Measurements from ENCODE around the gene HMBS. TPM values are rescaled to one million over a fixed set of nuclear protein-coding genes. Genes with fewer than 3 reads are reported as not detected.

HMBS gene
- total RNA-seq, 1 experiment from 2014 or later: 9.3 TPM

DNA sequence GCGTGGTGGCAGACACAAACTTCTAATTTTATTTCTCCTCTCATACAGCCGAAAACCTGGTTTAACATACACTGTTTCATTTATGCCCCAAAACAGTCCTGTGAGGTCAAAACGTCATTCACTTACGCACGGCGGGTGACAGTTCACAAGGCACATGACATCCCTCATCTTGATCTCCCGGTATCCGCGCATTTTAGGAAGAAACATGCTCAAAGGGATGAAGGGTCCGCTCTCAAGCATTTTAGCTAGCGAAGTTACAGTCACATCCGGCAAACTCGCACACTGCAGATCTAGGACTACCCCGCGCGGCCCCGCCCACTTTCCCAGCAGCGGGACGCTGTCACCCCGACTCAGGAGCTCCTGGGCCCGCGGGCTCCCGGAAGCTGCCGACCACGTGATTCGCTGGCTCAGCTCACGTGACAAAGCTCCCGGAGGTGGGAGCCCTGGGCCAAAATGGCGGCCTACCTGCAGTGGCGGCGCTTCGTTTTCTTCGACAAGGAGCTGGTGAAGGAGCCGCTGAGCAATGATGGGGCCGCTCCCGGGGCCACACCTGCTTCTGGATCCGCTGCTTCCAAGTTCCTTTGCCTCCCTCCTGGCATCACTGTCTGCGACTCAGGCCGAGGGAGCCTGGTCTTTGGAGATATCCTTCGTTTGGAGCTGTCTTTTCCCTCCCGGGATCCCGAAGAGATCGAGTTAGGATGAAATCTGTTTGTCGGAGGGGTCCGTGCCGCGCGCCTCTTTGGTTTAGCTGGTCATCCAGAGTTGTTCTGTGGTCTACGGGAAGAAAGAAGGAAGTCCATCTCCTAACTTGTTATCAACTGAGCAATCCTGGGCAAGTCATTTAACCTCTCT, 17.1 kb upstream of the HMBS start, which contains the start of gene VPS11:
Gene VPS11 (plus strand): TSS at position 448 of the 852 bp plus-strand sequence. CDS start 6 bp downstream, at position 454.
- peak within 1 kb of the TSS; percentile 92 for H3K9ac ChIP-seq (ENCODE audit: low read length)
- H3K27ac ChIP-seq (ENCODE audit: low read length): peak within 1 kb of the TSS; percentile 43
- H3K27me3 ChIP-seq (ENCODE audit: low read length): no peaks in the 10 kb centered on the region
- H3F3A ChIP-seq (ENCODE audit: low read length, unreplicated experiment): no peaks in the 10 kb centered on the region
- peak; percentile 99 for DNase-seq
- H3K36me3 ChIP-seq (ENCODE audit: low read depth, low read length): peaks cover 13% of the 10 kb centered on the region; the same call in 1 of the 2 replicates
- peak within 1 kb of the TSS; percentile 75 for H3K4me2 ChIP-seq (ENCODE audit: low read length)
- POLR2A ChIA-PET (ENCODE audit: unreplicated experiment): interaction anchor here (0.6 to 1.6 kb wide), 11 partner anchors 9 to 974 kb away, joined by 3 to 34 read pairs (median 5); partner anchors contain the start of genes CBL, DPAGT1, HMBS and RPS25
- H3K9me2 ChIP-seq (replicated peaks; ENCODE audit: low read length): no peaks in the 10 kb centered on the region
- peaks cover 14% of the 10 kb centered on the region; the same call in 1 of the 2 replicates for H3K4me1 ChIP-seq (ENCODE audit: insufficient read depth, low read length)
- CTCF ChIA-PET: interaction anchor here (0.5 to 1.1 kb wide), 5 partner anchors 12 to 372 kb away, joined by 3 read pairs; no protein-coding TSS in a partner anchor
- intact Hi-C loops (cut with micrococcal nuclease): loop anchor here (1.0 to 2.0 kb wide), 2 partner anchors 10 to 35 kb away; partner anchors contain the start of gene HYOU1
- H3K4me3 ChIP-seq (ENCODE audit: low read length): peak within 1 kb of the TSS; percentile 87
- H3K79me2 ChIP-seq (ENCODE audit: low read length): peaks cover 47% of the 10 kb centered on the region
- peak; percentile 98 for ATAC-seq
- H4K20me1 ChIP-seq (ENCODE audit: low read length): no peaks in the 10 kb centered on the region
- no peak for TF ChIP-seq EZH2phosphoT487 (IDR thresholded peaks at IDR 0.05; ENCODE audit: borderline replicate concordance, low read length)
- TF ChIP-seq, protein P1, sequence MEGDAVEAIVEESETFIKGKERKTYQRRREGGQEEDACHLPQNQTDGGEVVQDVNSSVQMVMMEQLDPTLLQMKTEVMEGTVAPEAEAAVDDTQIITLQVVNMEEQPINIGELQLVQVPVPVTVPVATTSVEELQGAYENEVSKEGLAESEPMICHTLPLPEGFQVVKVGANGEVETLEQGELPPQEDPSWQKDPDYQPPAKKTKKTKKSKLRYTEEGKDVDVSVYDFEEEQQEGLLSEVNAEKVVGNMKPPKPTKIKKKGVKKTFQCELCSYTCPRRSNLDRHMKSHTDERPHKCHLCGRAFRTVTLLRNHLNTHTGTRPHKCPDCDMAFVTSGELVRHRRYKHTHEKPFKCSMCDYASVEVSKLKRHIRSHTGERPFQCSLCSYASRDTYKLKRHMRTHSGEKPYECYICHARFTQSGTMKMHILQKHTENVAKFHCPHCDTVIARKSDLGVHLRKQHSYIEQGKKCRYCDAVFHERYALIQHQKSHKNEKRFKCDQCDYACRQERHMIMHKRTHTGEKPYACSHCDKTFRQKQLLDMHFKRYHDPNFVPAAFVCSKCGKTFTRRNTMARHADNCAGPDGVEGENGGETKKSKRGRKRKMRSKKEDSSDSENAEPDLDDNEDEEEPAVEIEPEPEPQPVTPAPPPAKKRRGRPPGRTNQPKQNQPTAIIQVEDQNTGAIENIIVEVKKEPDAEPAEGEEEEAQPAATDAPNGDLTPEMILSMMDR (conservative IDR thresholded peaks at IDR 0.05; ENCODE audit: low read depth, low read length): no peak
- no peak for TF ChIP-seq EZH2 (IDR thresholded peaks at IDR 0.05; ENCODE audit: low read length, unreplicated experiment)
- H3K9me3 ChIP-seq (ENCODE audit: low read length): no peaks in the 10 kb centered on the region
- peak within 1 kb of the TSS; percentile 75 for H2AFZ ChIP-seq (ENCODE audit: low read length)
- TSS peak; percentile 82 for BruUV-seq (replicated peaks)

DNA sequence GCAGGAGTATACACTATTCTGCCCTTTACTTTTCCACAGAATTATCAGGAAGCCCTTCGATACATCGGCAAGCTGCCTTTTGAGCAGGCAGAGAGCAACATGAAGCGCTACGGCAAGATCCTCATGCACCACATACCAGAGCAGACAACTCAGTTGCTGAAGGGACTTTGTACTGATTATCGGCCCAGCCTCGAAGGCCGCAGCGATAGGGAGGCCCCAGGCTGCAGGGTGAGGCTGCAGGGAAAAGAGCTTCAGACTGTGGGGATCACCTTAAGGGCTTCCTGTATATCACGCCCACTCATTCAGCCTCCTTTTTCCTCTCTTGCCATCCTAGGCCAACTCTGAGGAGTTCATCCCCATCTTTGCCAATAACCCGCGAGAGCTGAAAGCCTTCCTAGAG, 6.8 kb upstream of the HMBS start:
- Histone ChIP-seq H3K9ac (ENCODE audit: low read length) (no peak overlapping the region), H3K4me2 (ENCODE audit: low read length) (no peak overlapping the region), H2AFZ (ENCODE audit: low read length) (no peak overlapping the region), H3K27me3 (ENCODE audit: low read length) (no peaks in the 10 kb centered on the region), H3K36me3 (ENCODE audit: low read depth, low read length) (peaks cover 63% of the 10 kb centered on the region), H3K79me2 (ENCODE audit: low read length) (no peaks in the 10 kb centered on the region), H3K9me2 (replicated peaks; ENCODE audit: low read length) (no peaks in the 10 kb centered on the region), H4K20me1 (ENCODE audit: low read length) (no peaks in the 10 kb centered on the region), H3K27ac (ENCODE audit: low read length) (no peak overlapping the region), H3K4me1 (ENCODE audit: insufficient read depth, low read length) (no peaks in the 10 kb centered on the region), H3K4me3 (ENCODE audit: low read length) (no peak overlapping the region), H3F3A (ENCODE audit: low read length, unreplicated experiment) (no peaks in the 10 kb centered on the region), H3K9me3 (ENCODE audit: low read length) (no peaks in the 10 kb centered on the region)
- ATAC-seq (no peak), DNase-seq (no peak)
- intact Hi-C loops (cut with micrococcal nuclease): no loop called here
- POLR2A ChIA-PET (ENCODE audit: unreplicated experiment): no interaction called here
- CTCF ChIA-PET: no interaction called here
- TF ChIP-seq, protein P1 (conservative IDR thresholded peaks at IDR 0.05; ENCODE audit: low read depth, low read length): no peak
- TF ChIP-seq EZH2 (IDR thresholded peaks at IDR 0.05; ENCODE audit: low read length, unreplicated experiment): no peak
- no peak for TF ChIP-seq EZH2phosphoT487 (IDR thresholded peaks at IDR 0.05; ENCODE audit: borderline replicate concordance, low read length)
- no TSS peak for BruUV-seq (replicated peaks)
